ENCODE measurements around the gene WLS.

DNA sequence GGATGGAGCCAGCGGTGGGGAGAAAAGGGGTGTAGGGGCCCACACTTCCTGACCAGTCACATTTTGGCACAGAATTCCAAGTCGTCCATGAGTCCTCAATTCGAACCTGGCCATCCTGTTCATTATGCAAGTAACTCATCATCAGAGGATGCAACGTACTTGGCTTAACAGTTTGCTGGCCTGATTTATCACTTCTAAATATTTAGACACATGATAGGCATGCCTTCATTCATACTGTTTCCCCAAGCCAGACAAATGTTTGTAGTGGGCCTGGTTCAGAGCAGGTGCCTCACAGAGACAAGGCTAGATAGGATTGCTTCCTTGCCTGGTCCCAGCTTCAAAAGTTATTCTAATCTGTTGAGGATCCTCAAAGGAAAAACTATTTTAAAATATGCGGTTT is 66.7 kb downstream of the WLS start:
- TF ChIP-seq CTCF (conservative IDR thresholded peaks at IDR 0.05) (no peak), ZFX (IDR thresholded peaks at IDR 0.05) (no peak)
